GM18858 (cell line): ENCODE results near the gene NTS.

Experiments
- ATAC-seq: cut with Tn5 transposase; IDR thresholded peaks from one replicate; pipeline ENCODE4 v1.9.1; 2021; ENCODE audit not compliant: unreplicated experiment

The NTS gene

GRCh38 chr12:85874031-85874461, at the start of gene NTS:
TSS of gene NTS (plus strand) at chr12:85874295. CDS start at chr12:85874404, 109 bp downstream.
- ATAC-seq = peak; percentile 72

- no peak for ATAC-seq
Observed at GRCh38 chr12:85825746-85826145, 48.3 kb upstream of the NTS start.

- ATAC-seq = no peak
Observed at GRCh38 chr12:85828576-85828975, 45.5 kb upstream of the NTS start.

- ATAC-seq = no peak
Observed at GRCh38 chr12:85829391-85829790, 44.7 kb upstream of the NTS start.

GRCh38 chr12:85831327-85831990, 42.6 kb upstream of the NTS start:
- no peak for ATAC-seq

- ATAC-seq = no peak
Observed at GRCh38 chr12:85833579-85833978, 40.5 kb upstream of the NTS start.

GRCh38 chr12:85834378-85834777, 39.7 kb upstream of the NTS start:
- no peak for ATAC-seq

- no peak for ATAC-seq
Observed at GRCh38 chr12:85835426-85836196, 38.5 kb upstream of the NTS start.

- ATAC-seq = no peak
Observed at GRCh38 chr12:85836197-85837090, 37.7 kb upstream of the NTS start, which contains the start of gene RASSF9. TSS of gene RASSF9 (minus strand) at chr12:85836409. CDS start at chr12:85836201, 208 bp downstream.

- ATAC-seq = no peak
Observed at GRCh38 chr12:85843606-85844310, 30.3 kb upstream of the NTS start.

GRCh38 chr12:85849344-85849743, 24.8 kb upstream of the NTS start:
- ATAC-seq = no peak

- no peak for ATAC-seq
Observed at GRCh38 chr12:85855305-85855704, 18.8 kb upstream of the NTS start.

GRCh38 chr12:85856966-85857365, 17.1 kb upstream of the NTS start:
- no peak for ATAC-seq

- ATAC-seq = no peak
Observed at GRCh38 chr12:85865890-85866289, 8.2 kb upstream of the NTS start.

- ATAC-seq = peak; percentile 94
Observed at GRCh38 chr12:85866986-85867776, 6.9 kb upstream of the NTS start.

- peak; percentile 84 for ATAC-seq
Observed at GRCh38 chr12:85872497-85873091, 1.5 kb upstream of the NTS start.

GRCh38 chr12:85877459-85877858, 3.4 kb downstream of the NTS start:
- ATAC-seq = no peak

- no peak for ATAC-seq
Observed at GRCh38 chr12:85883763-85884162, 9.7 kb downstream of the NTS start.

- no peak for ATAC-seq
Observed at GRCh38 chr12:85894653-85895052, 20.6 kb downstream of the NTS start.
